Measurements from ENCODE around the gene NHERF2. TPM values are rescaled to one million over a fixed set of nuclear protein-coding genes. Genes with fewer than 3 reads are reported as not detected.

Gene NHERF2
- total and polyA plus RNA-seq, 2 of the 4 experiments (the other 2 are of a cell fraction) = 18.6 to 77.8 TPM

DNA sequence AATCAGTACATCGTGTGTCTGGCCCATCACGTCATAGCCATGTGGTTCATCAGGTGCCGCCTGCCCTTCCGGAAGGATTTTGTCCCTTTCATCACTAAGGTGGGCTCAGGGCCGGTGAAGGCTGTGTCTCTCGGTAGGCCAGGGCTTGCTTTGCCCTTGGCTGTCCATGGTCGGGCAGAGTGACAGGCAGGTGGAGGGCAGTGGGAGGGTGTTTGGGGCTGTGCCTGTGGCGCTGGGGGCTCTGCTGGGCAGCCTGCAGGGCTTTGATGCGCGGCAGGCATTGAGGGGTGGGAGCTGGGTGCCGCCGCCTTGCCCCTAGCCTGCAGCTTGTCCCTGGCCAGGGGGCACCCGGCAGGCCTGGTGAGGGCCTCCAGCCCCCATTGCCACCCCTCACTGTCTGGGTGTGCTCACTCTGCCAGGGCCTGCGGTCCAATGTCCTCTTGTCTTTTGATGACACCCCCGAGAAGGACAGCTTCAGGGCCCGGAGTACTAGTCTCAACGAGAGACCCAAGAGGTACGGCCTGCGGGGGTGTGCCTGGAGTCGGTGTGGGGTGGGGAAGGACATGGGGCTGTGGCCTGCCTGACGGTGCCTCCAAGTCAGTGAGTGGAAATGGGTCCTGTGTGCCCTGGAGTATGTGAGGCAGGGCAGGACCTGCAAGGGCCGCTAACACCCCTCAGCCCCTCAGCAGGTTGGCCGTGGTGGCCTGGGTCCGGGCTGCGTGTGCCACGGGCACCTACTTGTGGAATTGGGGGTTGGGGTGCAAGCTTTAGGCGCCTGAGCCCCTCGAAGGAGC is 49.6 kb downstream of the NHERF2 start:
- ATAC-seq (ENCODE audit: low read depth) (no peak), DNase-seq (no peak)
- H4K5ac ChIP-seq (ENCODE audit: low read depth, low read length) = no peak overlapping the region
- no peak overlapping the region for H2AK5ac ChIP-seq (ENCODE audit: low read depth, low read length)
- no peaks in the 10 kb centered on the region for H3K9me1 ChIP-seq (ENCODE audit: insufficient read depth, low read length)
- peaks cover 67% of the 10 kb centered on the region for H3K36me3 ChIP-seq (ENCODE audit: control insufficient read depth, insufficient read depth, low read length)
- no peak overlapping the region for H3K23ac ChIP-seq (ENCODE audit: low read depth, low read length)
- H3K14ac ChIP-seq (replicated peaks; ENCODE audit: low read depth, low read length) = no peak overlapping the region
- no peaks in the 10 kb centered on the region for H3K4me1 ChIP-seq (ENCODE audit: control insufficient read depth, insufficient read depth, low read length)
- no peak overlapping the region for H3K4ac ChIP-seq (ENCODE audit: low read depth, low read length)
- no peak overlapping the region for H3K18ac ChIP-seq (ENCODE audit: low read depth, low read length)
- CTCF ChIA-PET = no interaction called here
- in situ Hi-C loops (cut with MboI; ENCODE audit: low sequenced_read_pairs) (no loop called here), dilution Hi-C loops (cut with HindIII; ENCODE audit: low sequenced_read_pairs, unreplicated experiment) (no loop called here), intact Hi-C loops (cut with micrococcal nuclease) (no loop called here)
- H4K8ac ChIP-seq (ENCODE audit: low read depth in 2 of 2, low read length in 2 of 2) = no peak overlapping the region
- no peak overlapping the region for H2AK9ac ChIP-seq (replicated peaks; ENCODE audit: low read depth, low read length, poor library complexity)
- H4K91ac ChIP-seq (ENCODE audit: insufficient read depth, low read depth, low read length) = no peak overlapping the region
- WGBS, 2 experiments (ENCODE audit: extremely low coverage in 2 of 2, insufficient read length in 1 of 2) = 93% methylated on average over 2 of the region's 28 CpGs; no CpG with 5 or more reads in 1 of the 2 experiments
- H2BK15ac ChIP-seq (ENCODE audit: low read depth, low read length) = no peak overlapping the region
- no peak overlapping the region for H2BK120ac ChIP-seq (ENCODE audit: low read depth, low read length)
- H3K4me2 ChIP-seq (ENCODE audit: low read depth, low read length) = no peak overlapping the region
- H3K56ac ChIP-seq (ENCODE audit: extremely low read depth, insufficient read depth, low read length) = no peak overlapping the region
- no peak overlapping the region for H2AFZ ChIP-seq (replicated peaks; ENCODE audit: low read length, poor library complexity)
- no peak overlapping the region for H3K9ac ChIP-seq (ENCODE audit: low read depth, low read length)
- POLR2A ChIA-PET (ENCODE audit: unreplicated experiment) = no interaction called here
- no peaks in the 10 kb centered on the region for H3K27me3 ChIP-seq (ENCODE audit: control insufficient read depth, insufficient read depth, low read length)
- no peak overlapping the region for H2BK5ac ChIP-seq (ENCODE audit: low read depth, low read length, poor library complexity, severe bottlenecking)
- no peak overlapping the region for H2BK20ac ChIP-seq (ENCODE audit: low read depth, low read length)
- no peak overlapping the region for H3K4me3 ChIP-seq (ENCODE audit: insufficient read depth, low read depth, low read length)
- BruUV-seq (replicated peaks) = no TSS peak
- no peaks in the 10 kb centered on the region; a peak in 2 of 4 replicates for H3K79me1 ChIP-seq (ENCODE audit: low read depth in 1 of 2, low read length in 2 of 2)
- TF ChIP-seq MAFK (IDR thresholded peaks at IDR 0.05; ENCODE audit: low read depth, low read length) = no peak
- TF ChIP-seq USF2 (IDR thresholded peaks at IDR 0.05; ENCODE audit: low read depth, low read length) = no peak
- no peak for TF ChIP-seq RFX5 (IDR thresholded peaks at IDR 0.05; ENCODE audit: low read depth, low read length)
- H4K20me1 ChIP-seq (ENCODE audit: insufficient read depth, low read length) = no peaks in the 10 kb centered on the region; the same call in 1 of the 2 replicates
- no peaks in the 10 kb centered on the region for H3K9me3 ChIP-seq (ENCODE audit: control insufficient read depth, insufficient read depth, low read length)
- H3K27ac ChIP-seq (ENCODE audit: insufficient read depth, low read length) = no peak overlapping the region
